HepG2 (cell line): ENCODE results near the gene ATP2C2. TPM values are rescaled to one million over a fixed set of nuclear protein-coding genes. Genes with fewer than 3 reads are reported as not detected.

ENCODE experiments used
- CAMTA2 ChIP-seq: sonication (generic); formaldehyde crosslinking; IDR thresholded peaks from 2 replicates; pipeline ENCODE4 v1.4.0; 2020; ENCODE audit warnings: mild to moderate bottlenecking, missing genetic modification reagents, borderline replicate concordance
- ERF ChIP-seq: IDR thresholded peaks from 2 replicates; pipeline ENCODE4 v1.6.1; 2018; ENCODE audit warnings: missing biosample characterization, missing genetic modification reagents
- IRF2 ChIP-seq: IDR thresholded peaks from 2 replicates; pipeline ENCODE4 v1.6.1; 2018; ENCODE audit warnings: missing genetic modification reagents, missing compliant biosample characterization
- REL ChIP-seq: sonication (generic); formaldehyde crosslinking; conservative IDR thresholded peaks from 2 replicates; pipeline ENCODE4 v1.8.0; 2022; ENCODE audit warnings: mild to moderate bottlenecking, missing genetic modification reagents, moderate library complexity
- SMC3 ChIP-seq: IDR thresholded peaks from 2 replicates; pipeline ENCODE4 v1.6.1; 2011; ENCODE audit warnings: low read length, improper control_type of control experiment
- TBP ChIP-seq: sonication (generic); formaldehyde crosslinking; IDR thresholded peaks from 2 replicates; pipeline ENCODE4 v1.5.0; 2020; ENCODE audit warnings: missing genetic modification reagents
- TP53 ChIP-seq: sonication (generic); formaldehyde crosslinking; conservative IDR thresholded peaks from 2 replicates; pipeline ENCODE4 v1.4.0; 2020; ENCODE audit warnings: missing genetic modification reagents
- ZFP1 ChIP-seq: IDR thresholded peaks from 2 replicates; pipeline ENCODE4 v1.6.1; 2016
- ZMYM2 ChIP-seq: sonication (generic); formaldehyde crosslinking; IDR thresholded peaks from 2 replicates; pipeline ENCODE4 v1.8.0; 2022; ENCODE audit warnings: mild to moderate bottlenecking, missing genetic modification reagents
- ZNF33B ChIP-seq: sonication (generic); formaldehyde crosslinking; IDR thresholded peaks from 2 replicates; pipeline ENCODE4 v1.5.1; 2020; ENCODE audit warnings: mild to moderate bottlenecking, missing genetic modification reagents
- polyA plus RNA-seq, 8 experiments: library from polyadenylated mRNA; depleted of rRNA in 3 of 8; stranded (reverse) in 7 of 8; unstranded in 1 of 8; fragments of >200 nt; fragmentation: Illumina TruSeq in 4 of 8; extraction: Trizol in 4 of 8; gene quantifications; 2 replicates each; pipeline versions ENCODE4 v1.2.1 to v1.2.3, GENCODE V29; 2011 to 2016; ENCODE audit warnings: low read depth in 4 of 8, missing spikeins in 1 of 8, mixed read lengths in 1 of 8; ENCODE audit not compliant: insufficient read depth in 1 of 8
- total RNA-seq, 5 experiments: library from RNA; depleted of rRNA; stranded (reverse); fragments of >200 nt; fragmentation: Illumina TruSeq; extraction: Trizol; gene quantifications; 2 replicates each; pipeline ENCODE4 v1.2.3, GENCODE V29; 2016; ENCODE audit warnings: low read depth in 1 of 5
- TF ChIP-seq, protein P1 (sequence below): IDR thresholded peaks from 2 replicates; pipeline ENCODE4 v1.6.1; 2016; ENCODE audit warnings: low read depth, control low read depth
- TF ChIP-seq, protein P2 (sequence below): sonication (generic); formaldehyde crosslinking; IDR thresholded peaks from 2 replicates; pipeline ENCODE4 v1.4.0; 2020; ENCODE audit warnings: missing genetic modification reagents
- TF ChIP-seq, protein P3 (sequence below): sonication (generic); formaldehyde crosslinking; IDR thresholded peaks from 2 replicates; pipeline ENCODE4 v1.4.0; 2020; ENCODE audit warnings: missing genetic modification reagents, borderline replicate concordance
- TF ChIP-seq, protein P4 (sequence below): sonication (generic); formaldehyde crosslinking; IDR thresholded peaks from 2 replicates; pipeline ENCODE4 v1.4.0; 2020; ENCODE audit warnings: missing genetic modification reagents
- TF ChIP-seq, protein P5 (sequence below): IDR thresholded peaks from 2 replicates; pipeline ENCODE4 v1.6.1; 2016; ENCODE audit warnings: control low read depth
- TF ChIP-seq, protein P6 (sequence below): IDR thresholded peaks from 2 replicates; pipeline ENCODE4 v1.6.1; 2016; ENCODE audit warnings: mild to moderate bottlenecking

Gene ATP2C2
- total and polyA plus RNA-seq, 2 of the 13 experiments (the other 11 are each of a cell fraction or from before 2014, with no cell fraction given): 0.07 TPM; not detected in 1

DNA sequence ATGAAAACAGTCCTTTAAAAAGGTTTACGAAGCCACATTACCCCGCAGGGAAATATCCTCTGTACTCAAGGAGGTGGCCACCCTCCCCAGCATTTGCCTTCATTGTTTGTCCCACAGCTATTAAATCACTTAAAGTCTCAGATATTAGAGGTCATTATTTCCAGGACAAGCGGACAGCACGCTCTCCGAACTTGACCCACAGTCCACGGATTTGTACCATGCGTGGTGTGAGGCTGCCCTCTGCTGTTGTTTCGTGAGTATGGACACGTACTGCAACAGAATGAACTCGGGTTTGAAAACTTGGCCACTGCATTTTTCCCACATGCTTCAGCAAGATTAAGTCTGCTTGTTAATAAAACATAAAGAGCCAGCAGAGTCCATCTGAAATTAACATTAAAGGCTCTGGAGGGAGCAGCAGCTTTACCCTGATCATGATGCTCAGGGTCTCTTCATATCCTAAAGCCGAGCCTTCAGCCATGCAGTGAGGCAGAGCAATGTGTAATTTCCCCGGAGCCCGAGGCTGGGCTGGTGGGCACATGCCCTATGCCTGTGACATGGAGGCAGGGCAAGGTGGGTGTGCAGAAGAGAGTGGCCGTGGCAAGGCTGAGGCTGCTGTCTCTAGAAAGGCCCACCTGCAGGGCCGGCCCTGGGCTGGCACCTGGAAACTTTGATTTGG is 116.4 kb downstream of the ATP2C2 start (continued):
- TF ChIP-seq ZMYM2 (CRISPR knock-in tag) (no peak), SMC3 (peak; percentile 98), CAMTA2 (CRISPR knock-in tag) (no peak), TP53 (CRISPR knock-in tag) (no peak), IRF2 (0 out of 2 replicates have a peak, but pooled peaks have one; percentile 41), TBP (CRISPR knock-in tag) (no peak), ERF (peak; percentile 57; the same call in 1 of the 2 replicates), REL (CRISPR knock-in tag) (no peak), ZFP1 (CRISPR knock-in tag) (no peak), ZNF33B (CRISPR knock-in tag) (no peak)
- TF ChIP-seq, protein P1, sequence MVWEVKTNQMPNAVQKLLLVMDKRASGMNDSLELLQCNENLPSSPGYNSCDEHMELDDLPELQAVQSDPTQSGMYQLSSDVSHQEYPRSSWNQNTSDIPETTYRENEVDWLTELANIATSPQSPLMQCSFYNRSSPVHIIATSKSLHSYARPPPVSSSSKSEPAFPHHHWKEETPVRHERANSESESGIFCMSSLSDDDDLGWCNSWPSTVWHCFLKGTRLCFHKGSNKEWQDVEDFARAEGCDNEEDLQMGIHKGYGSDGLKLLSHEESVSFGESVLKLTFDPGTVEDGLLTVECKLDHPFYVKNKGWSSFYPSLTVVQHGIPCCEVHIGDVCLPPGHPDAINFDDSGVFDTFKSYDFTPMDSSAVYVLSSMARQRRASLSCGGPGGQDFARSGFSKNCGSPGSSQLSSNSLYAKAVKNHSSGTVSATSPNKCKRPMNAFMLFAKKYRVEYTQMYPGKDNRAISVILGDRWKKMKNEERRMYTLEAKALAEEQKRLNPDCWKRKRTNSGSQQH (CRISPR knock-in tag): no peak
- TF ChIP-seq, protein P2, sequence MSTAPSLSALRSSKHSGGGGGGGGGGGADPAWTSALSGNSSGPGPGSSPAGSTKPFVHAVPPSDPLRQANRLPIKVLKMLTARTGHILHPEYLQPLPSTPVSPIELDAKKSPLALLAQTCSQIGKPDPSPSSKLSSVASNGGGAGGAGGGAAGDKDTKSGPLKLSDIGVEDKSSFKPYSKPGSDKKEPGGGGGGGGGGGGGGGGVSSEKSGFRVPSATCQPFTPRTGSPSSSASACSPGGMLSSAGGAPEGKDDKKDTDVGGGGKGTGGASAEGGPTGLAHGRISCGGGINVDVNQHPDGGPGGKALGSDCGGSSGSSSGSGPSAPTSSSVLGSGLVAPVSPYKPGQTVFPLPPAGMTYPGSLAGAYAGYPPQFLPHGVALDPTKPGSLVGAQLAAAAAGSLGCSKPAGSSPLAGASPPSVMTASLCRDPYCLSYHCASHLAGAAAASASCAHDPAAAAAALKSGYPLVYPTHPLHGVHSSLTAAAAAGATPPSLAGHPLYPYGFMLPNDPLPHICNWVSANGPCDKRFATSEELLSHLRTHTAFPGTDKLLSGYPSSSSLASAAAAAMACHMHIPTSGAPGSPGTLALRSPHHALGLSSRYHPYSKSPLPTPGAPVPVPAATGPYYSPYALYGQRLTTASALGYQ: no peak
- TF ChIP-seq, protein P3, sequence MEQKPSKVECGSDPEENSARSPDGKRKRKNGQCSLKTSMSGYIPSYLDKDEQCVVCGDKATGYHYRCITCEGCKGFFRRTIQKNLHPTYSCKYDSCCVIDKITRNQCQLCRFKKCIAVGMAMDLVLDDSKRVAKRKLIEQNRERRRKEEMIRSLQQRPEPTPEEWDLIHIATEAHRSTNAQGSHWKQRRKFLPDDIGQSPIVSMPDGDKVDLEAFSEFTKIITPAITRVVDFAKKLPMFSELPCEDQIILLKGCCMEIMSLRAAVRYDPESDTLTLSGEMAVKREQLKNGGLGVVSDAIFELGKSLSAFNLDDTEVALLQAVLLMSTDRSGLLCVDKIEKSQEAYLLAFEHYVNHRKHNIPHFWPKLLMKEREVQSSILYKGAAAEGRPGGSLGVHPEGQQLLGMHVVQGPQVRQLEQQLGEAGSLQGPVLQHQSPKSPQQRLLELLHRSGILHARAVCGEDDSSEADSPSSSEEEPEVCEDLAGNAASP (CRISPR knock-in tag): no peak
- TF ChIP-seq, protein P4, sequence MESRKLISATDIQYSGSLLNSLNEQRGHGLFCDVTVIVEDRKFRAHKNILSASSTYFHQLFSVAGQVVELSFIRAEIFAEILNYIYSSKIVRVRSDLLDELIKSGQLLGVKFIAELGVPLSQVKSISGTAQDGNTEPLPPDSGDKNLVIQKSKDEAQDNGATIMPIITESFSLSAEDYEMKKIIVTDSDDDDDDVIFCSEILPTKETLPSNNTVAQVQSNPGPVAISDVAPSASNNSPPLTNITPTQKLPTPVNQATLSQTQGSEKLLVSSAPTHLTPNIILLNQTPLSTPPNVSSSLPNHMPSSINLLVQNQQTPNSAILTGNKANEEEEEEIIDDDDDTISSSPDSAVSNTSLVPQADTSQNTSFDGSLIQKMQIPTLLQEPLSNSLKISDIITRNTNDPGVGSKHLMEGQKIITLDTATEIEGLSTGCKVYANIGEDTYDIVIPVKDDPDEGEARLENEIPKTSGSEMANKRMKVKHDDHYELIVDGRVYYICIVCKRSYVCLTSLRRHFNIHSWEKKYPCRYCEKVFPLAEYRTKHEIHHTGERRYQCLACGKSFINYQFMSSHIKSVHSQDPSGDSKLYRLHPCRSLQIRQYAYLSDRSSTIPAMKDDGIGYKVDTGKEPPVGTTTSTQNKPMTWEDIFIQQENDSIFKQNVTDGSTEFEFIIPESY: peak; percentile 50; the same call in 1 of the 2 replicates
- TF ChIP-seq, protein P5, sequence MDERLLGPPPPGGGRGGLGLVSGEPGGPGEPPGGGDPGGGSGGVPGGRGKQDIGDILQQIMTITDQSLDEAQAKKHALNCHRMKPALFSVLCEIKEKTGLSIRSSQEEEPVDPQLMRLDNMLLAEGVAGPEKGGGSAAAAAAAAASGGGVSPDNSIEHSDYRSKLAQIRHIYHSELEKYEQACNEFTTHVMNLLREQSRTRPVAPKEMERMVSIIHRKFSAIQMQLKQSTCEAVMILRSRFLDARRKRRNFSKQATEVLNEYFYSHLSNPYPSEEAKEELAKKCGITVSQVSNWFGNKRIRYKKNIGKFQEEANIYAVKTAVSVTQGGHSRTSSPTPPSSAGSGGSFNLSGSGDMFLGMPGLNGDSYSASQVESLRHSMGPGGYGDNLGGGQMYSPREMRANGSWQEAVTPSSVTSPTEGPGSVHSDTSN: no peak
- TF ChIP-seq, protein P6, sequence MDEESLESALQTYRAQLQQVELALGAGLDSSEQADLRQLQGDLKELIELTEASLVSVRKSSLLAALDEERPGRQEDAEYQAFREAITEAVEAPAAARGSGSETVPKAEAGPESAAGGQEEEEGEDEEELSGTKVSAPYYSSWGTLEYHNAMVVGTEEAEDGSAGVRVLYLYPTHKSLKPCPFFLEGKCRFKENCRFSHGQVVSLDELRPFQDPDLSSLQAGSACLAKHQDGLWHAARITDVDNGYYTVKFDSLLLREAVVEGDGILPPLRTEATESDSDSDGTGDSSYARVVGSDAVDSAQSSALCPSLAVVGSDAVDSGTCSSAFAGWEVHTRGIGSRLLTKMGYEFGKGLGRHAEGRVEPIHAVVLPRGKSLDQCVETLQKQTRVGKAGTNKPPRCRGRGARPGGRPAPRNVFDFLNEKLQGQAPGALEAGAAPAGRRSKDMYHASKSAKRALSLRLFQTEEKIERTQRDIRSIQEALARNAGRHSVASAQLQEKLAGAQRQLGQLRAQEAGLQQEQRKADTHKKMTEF: peak; percentile 26; the same call in 1 of the 2 replicates
